GM10847 (cell line): Measurements from ENCODE around the gene GLYATL2.

Experiments
- POLR2A ChIP-seq: IDR thresholded peaks from 2 replicates; pipeline ENCODE4 v1.6.1; 2011; ENCODE audit not compliant: insufficient read length; ENCODE audit errors: extremely low read depth

Gene GLYATL2

GRCh38 chr11:58811499-58811898 is 33.0 kb downstream of the GLYATL2 start:
- no peak for TF ChIP-seq POLR2A

GRCh38 chr11:58807343-58807742 is 37.2 kb downstream of the GLYATL2 start:
- TF ChIP-seq POLR2A, result no peak

GRCh38 chr11:58805065-58805464 is 39.4 kb downstream of the GLYATL2 start:
- no peak for TF ChIP-seq POLR2A

GRCh38 chr11:58801974-58802545 is 42.4 kb downstream of the GLYATL2 start:
- no peak for TF ChIP-seq POLR2A

GRCh38 chr11:58801302-58801701 is 43.2 kb downstream of the GLYATL2 start:
- no peak for TF ChIP-seq POLR2A

- no peak for TF ChIP-seq POLR2A
These were observed 48.2 kb downstream of the GLYATL2 start for GRCh38 chr11:58796333-58796732.

- no peak for TF ChIP-seq POLR2A
These were observed 56.0 kb downstream of the GLYATL2 start for GRCh38 chr11:58788355-58789023.

GRCh38 chr11:58787903-58788302 is 56.6 kb downstream of the GLYATL2 start:
- no peak for TF ChIP-seq POLR2A

GRCh38 chr11:58786693-58787092 is 57.8 kb downstream of the GLYATL2 start:
- TF ChIP-seq POLR2A, result no peak

GRCh38 chr11:58784995-58785394 is 59.5 kb downstream of the GLYATL2 start:
- TF ChIP-seq POLR2A, result no peak
